Astrocyte of the cerebellum (primary cell): ENCODE results near the gene ALCAM.

Experiments
- DNase-seq: peaks from one replicate; pipeline ENCODE4 v3.0.0-alpha.2; 2011; ENCODE audit warnings: low read depth
- H3K4me3 ChIP-seq: 2 replicates; pipeline ENCODE4 v1.5.1; 2011; ENCODE audit warnings: mild to moderate bottlenecking, low read depth, low read length, moderate library complexity
- CTCF ChIP-seq: IDR thresholded peaks from 2 replicates; pipeline ENCODE4 v1.5.1; 2012; ENCODE audit warnings: low read length, low read depth, moderate library complexity, mild to moderate bottlenecking; ENCODE audit errors: missing control alignments
- in situ Hi-C: cut with HindIII; loops from 2 replicates; pipeline ENCODE4 v1.10.0; 2017; ENCODE audit warnings: low sequenced_read_pairs

The ALCAM gene

DNA sequence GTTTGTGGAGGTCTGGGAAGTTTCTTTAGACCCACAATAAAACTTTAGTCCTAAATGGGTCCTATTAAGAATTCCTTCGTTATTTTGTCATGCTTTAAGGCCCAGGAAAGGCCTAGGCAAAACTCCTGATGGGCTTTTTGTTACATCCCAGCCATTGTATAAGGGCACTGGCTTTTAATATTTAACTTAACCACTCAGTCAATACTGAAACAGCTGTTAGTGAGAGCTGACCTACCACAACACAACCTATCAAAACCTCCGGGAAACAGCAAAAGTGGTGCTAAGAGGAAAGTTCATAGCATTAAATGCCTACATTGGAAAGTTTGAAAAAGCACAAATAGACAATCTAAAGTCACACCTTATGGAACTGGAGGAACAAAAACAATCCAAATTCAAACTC, 39.6 kb downstream of the ALCAM start:
- TF ChIP-seq CTCF = no peak
- DNase-seq = no peak
- in situ Hi-C loops = no loop called here
- H3K4me3 ChIP-seq = no peak overlapping the region

DNA sequence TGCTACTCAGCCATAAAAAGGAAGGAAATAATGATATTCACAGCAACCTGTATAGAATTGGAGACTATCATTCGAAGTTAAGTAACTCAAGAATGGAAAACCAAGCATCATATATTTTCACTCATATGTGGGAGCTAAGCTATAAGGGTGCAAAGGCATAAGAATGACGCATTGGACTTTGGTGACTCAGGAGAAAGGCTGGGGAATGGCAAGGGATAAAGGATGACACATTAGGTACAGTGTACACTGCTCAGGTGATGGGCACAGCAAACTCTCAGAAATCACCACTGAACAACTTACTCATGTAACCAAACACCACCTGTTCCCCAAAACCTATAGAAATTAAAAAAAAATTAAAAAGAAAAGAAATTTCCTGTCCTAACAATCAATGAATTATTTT, 42.7 kb downstream of the ALCAM start:
- no peak for DNase-seq
- no peak overlapping the region for H3K4me3 ChIP-seq
- no peak for TF ChIP-seq CTCF
- in situ Hi-C loops = no loop called here

DNA sequence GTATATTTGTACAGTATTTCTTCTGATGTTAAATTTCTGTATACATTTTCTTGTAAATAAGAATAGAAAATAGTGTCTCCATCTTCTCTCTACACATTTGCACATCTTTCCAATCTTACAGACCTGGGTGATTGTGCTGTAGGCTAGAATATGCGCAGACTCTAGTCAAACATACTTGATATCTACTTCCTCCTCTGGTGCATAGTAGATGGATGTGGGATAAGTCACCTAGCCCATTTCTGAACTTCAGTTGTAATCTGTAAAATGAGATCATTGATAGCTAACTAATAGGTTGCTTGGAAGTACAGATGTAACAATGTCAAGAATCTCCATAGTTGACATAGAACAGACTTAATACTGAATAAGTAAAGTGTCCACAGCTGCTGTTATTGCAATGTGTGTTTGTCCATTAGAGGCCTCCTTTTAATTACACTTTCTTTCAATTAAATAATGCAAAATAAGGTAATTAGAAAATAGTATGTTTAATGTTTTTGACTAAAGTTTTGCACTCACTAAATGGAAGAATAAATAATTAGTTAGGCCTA, 46.7 kb downstream of the ALCAM start:
- no peak for TF ChIP-seq CTCF
- in situ Hi-C loops = no loop called here
- DNase-seq = no peak

DNA sequence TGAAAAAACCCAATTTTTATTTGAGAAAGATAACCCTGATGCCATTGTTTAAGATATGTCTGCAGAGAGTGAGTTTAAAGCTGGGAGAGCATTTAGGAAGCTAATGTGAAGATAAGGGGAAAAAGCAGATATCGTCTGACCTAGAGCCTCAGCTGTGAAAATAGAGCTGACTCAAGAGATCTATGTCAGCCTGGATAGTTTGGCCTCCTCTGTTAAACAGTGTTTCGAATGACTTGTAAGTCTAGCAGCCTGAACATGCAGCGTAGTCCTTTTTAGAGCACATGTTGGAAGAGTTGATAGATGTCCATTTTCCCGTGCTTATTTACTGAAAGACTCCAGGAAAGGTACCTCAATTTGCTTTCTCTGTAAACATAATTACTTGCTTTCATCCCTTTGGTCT, 48.1 kb downstream of the ALCAM start:
- in situ Hi-C loops = no loop called here
- DNase-seq = no peak
- no peak overlapping the region for H3K4me3 ChIP-seq
- TF ChIP-seq CTCF = no peak

More for the DNA sequence above, 46.7 kb downstream of the ALCAM start:
- H3K4me3 ChIP-seq = no peak overlapping the region

GRCh38 chr3:105415951-105416350, 49.2 kb downstream of the ALCAM start:
- in situ Hi-C loops = no loop called here
- DNase-seq = no peak
- no peak overlapping the region for H3K4me3 ChIP-seq
- no peak for TF ChIP-seq CTCF

- no peak for DNase-seq
- no peak overlapping the region for H3K4me3 ChIP-seq
- no peak for TF ChIP-seq CTCF
- in situ Hi-C loops = no loop called here
Measured at GRCh38 chr3:105417525-105418289, 51.0 kb downstream of the ALCAM start.
